Measurements from ENCODE around the gene DHX35. TPM values are rescaled to one million over a fixed set of nuclear protein-coding genes. Genes with fewer than 3 reads are reported as not detected.

Gene DHX35
- total RNA-seq, 1 experiment from 2014 or later = 11.2 TPM

- Histone ChIP-seq H3K9me3 (ENCODE audit: control insufficient read depth in 1 of 2, insufficient read depth in 1 of 2, low read depth in 1 of 2, low read length in 2 of 2) (peaks cover 3 to 13% of the 10 kb centered on the region in 2 experiments; a peak in 1 of 4 replicates), H3K9me2 (ENCODE audit: insufficient read depth) (no peaks in the 10 kb centered on the region), H3K4me2 (ENCODE audit: low read length) (no peak overlapping the region), H2AFZ (ENCODE audit: low read depth, low read length, poor library complexity, severe bottlenecking) (no peak overlapping the region), H4K20me1 (ENCODE audit: insufficient read depth) (no peaks in the 10 kb centered on the region), H3K79me2 (ENCODE audit: insufficient read depth, low read length) (no peaks in the 10 kb centered on the region), H3K36me3 (ENCODE audit: control insufficient read depth in 1 of 2, insufficient read depth in 2 of 2, low read length in 2 of 2) (no peaks in the 10 kb centered on the region), H3K27ac (ENCODE audit: low read depth, low read length) (no peak overlapping the region), H3K27me3 (ENCODE audit: insufficient read depth, low read length) (no peaks in the 10 kb centered on the region), H3K4me1 (ENCODE audit: control insufficient read depth in 1 of 2, insufficient read depth in 2 of 2, low read length in 2 of 2) (peaks cover 7 to 18% of the 10 kb centered on the region in 2 experiments; a peak in 3 of 4 replicates), H3K4me3 (replicated peaks in 1 of 2; ENCODE audit: low read depth in 1 of 2, low read length in 2 of 2) (no peak overlapping the region), H3K9ac (ENCODE audit: low read length) (no peak overlapping the region)
- RAD21 ChIA-PET (ENCODE audit: low non-redundant PET in 1 of 2, low total read pairs in 2 of 2, uncharacterized antibody in 2 of 2, unreplicated experiment in 2 of 2) = no interaction called here
- DNase-seq (ENCODE audit: low read depth, low spot score) (no peak), ATAC-seq (no peak)
- TF ChIP-seq EZH2 (IDR thresholded peaks at IDR 0.05) (no peak), RAD21 (IDR thresholded peaks at IDR 0.05; ENCODE audit: low read depth) (no peak), ZNF274 (IDR thresholded peaks at IDR 0.05; ENCODE audit: low read depth, low read length) (no peak), EGR1 (IDR thresholded peaks at IDR 0.05; ENCODE audit: low read depth) (no peak), MAX (IDR thresholded peaks at IDR 0.05) (no peak)
- TF ChIP-seq, protein P1, sequence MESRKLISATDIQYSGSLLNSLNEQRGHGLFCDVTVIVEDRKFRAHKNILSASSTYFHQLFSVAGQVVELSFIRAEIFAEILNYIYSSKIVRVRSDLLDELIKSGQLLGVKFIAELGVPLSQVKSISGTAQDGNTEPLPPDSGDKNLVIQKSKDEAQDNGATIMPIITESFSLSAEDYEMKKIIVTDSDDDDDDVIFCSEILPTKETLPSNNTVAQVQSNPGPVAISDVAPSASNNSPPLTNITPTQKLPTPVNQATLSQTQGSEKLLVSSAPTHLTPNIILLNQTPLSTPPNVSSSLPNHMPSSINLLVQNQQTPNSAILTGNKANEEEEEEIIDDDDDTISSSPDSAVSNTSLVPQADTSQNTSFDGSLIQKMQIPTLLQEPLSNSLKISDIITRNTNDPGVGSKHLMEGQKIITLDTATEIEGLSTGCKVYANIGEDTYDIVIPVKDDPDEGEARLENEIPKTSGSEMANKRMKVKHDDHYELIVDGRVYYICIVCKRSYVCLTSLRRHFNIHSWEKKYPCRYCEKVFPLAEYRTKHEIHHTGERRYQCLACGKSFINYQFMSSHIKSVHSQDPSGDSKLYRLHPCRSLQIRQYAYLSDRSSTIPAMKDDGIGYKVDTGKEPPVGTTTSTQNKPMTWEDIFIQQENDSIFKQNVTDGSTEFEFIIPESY (IDR thresholded peaks at IDR 0.05; ENCODE audit: extremely low read depth, insufficient replicate concordance, low read length) = no peak
- TF ChIP-seq, protein P2, sequence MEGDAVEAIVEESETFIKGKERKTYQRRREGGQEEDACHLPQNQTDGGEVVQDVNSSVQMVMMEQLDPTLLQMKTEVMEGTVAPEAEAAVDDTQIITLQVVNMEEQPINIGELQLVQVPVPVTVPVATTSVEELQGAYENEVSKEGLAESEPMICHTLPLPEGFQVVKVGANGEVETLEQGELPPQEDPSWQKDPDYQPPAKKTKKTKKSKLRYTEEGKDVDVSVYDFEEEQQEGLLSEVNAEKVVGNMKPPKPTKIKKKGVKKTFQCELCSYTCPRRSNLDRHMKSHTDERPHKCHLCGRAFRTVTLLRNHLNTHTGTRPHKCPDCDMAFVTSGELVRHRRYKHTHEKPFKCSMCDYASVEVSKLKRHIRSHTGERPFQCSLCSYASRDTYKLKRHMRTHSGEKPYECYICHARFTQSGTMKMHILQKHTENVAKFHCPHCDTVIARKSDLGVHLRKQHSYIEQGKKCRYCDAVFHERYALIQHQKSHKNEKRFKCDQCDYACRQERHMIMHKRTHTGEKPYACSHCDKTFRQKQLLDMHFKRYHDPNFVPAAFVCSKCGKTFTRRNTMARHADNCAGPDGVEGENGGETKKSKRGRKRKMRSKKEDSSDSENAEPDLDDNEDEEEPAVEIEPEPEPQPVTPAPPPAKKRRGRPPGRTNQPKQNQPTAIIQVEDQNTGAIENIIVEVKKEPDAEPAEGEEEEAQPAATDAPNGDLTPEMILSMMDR (IDR thresholded peaks at IDR 0.05 in 2 of 3, conservative IDR thresholded peaks at IDR 0.05 in 1 of 3; ENCODE audit: borderline replicate concordance in 1 of 3, insufficient read depth in 1 of 3, low read depth in 2 of 3, low read length in 2 of 3) = peak in 1 of 3 experiments; percentile 23; a peak in 1 of 6 replicates
- intact Hi-C loops (cut with micrococcal nuclease) = no loop called here
- no TSS peak for BruUV-seq (replicated peaks)
- CTCF ChIA-PET = no interaction called here
- POLR2A ChIA-PET = no interaction called here
These were observed 104.5 kb downstream of the DHX35 start for GRCh38 chr20:39066471-39067242.

Data from HCT116 (cell line).